MCF 10A (cell line): ENCODE measurements around the gene SEC24C. TPM values are rescaled to one million over a fixed set of nuclear protein-coding genes. Genes with fewer than 3 reads are reported as not detected.
A peak's percentile ranks its signal among the peaks of the same experiment; 100 is the strongest.

ENCODE experiments used
- BruUV-seq: library from RNA; stranded (reverse); fragments of 400-500 nt; replicated peaks from 2 replicates; lab custom pipeline; 2021; lab: Mats Ljungman, UMichigan
- CTCF ChIA-PET: fragments of 300-600 bp; sonication (Branson Sonifier 250); formaldehyde crosslinking; extraction: SDS; loops from one replicate; lab custom pipeline; 2021; ENCODE audit warnings: antibody characterized with exemption, inconsistent platforms; lab: Yijun Ruan, JAX
- POLR2A ChIA-PET: fragments of 300-600, 350-650 bp; sonication (Branson Sonifier 250); formaldehyde crosslinking; extraction: SDS; loops from one replicate; lab custom pipeline; 2020; ENCODE audit warnings: antibody characterized with exemption, inconsistent platforms; lab: Yijun Ruan, JAX
- DNase-seq: peaks from one replicate; pipeline ENCODE4 v3.0.0-alpha.2; 2018; ENCODE audit not compliant: unreplicated experiment
- H3K27ac Mint-ChIP-seq: one replicate; pipeline ENCODE4 v1.8.0; 2022; ENCODE audit warnings: mild to moderate bottlenecking, low read depth, mixed read lengths; ENCODE audit not compliant: unreplicated experiment
- H3K27me3 Mint-ChIP-seq: one replicate; pipeline ENCODE4 v1.8.0; 2022; ENCODE audit warnings: mixed read lengths; ENCODE audit not compliant: insufficient read depth, unreplicated experiment
- H3K36me3 Mint-ChIP-seq: one replicate; pipeline ENCODE4 v1.8.0; 2022; ENCODE audit warnings: mild to moderate bottlenecking, moderate library complexity, mixed read lengths; ENCODE audit not compliant: insufficient read depth, unreplicated experiment
- H3K4me1 Mint-ChIP-seq: one replicate; pipeline ENCODE4 v1.8.0; 2022; ENCODE audit warnings: mixed read lengths; ENCODE audit not compliant: insufficient read depth, unreplicated experiment
- H3K4me3 Mint-ChIP-seq: one replicate; pipeline ENCODE4 v1.8.0; 2022; ENCODE audit warnings: mild to moderate bottlenecking, moderate library complexity, mixed read lengths; ENCODE audit not compliant: unreplicated experiment
- H3K9me3 Mint-ChIP-seq: one replicate; pipeline ENCODE4 v1.8.0; 2022; ENCODE audit warnings: mixed read lengths; ENCODE audit not compliant: unreplicated experiment
- CTCF ChIP-seq: fragments of 200-600 bp; IDR thresholded peaks from one replicate; pipeline ENCODE4 v1.8.0; 2022; ENCODE audit warnings: antibody characterized with exemption, mild to moderate bottlenecking; ENCODE audit not compliant: unreplicated experiment
- intact Hi-C: fragments of 100-400 bp; cut with micrococcal nuclease; formaldehyde crosslinking; loops from 2 replicates; pipeline ENCODE4 v1.14.1; 2022
- total RNA-seq: library from RNA; stranded (reverse); gene quantifications from 2 replicates; pipeline ENCODE4 v1.2.3, GENCODE V29; 2022

The SEC24C gene
- total RNA-seq, 1 experiment from 2014 or later: 78.0 TPM

GRCh38 chr10:73814896-73815718 is 70.9 kb downstream of the SEC24C start:
- Mint-ChIP-seq H3K27me3 (no peaks in the 10 kb centered on the region), H3K27ac (no peak overlapping the region), H3K36me3 (peaks cover 13% of the 10 kb centered on the region), H3K4me3 (no peak overlapping the region), H3K9me3 (no peaks in the 10 kb centered on the region), H3K4me1 (peaks cover 31% of the 10 kb centered on the region)
- peak; percentile 39 for TF ChIP-seq CTCF
- BruUV-seq: no TSS peak
- intact Hi-C loops: no loop called here
- ChIA-PET POLR2A (interaction anchor here (0.6 to 1.7 kb wide), 5 partner anchors 29 to 105 kb away, joined by 3 to 6 read pairs (median 3); partner anchors contain the start of genes CHCHD1, SEC24C and ZSWIM8), CTCF (interaction anchor here (0.6 to 2.0 kb wide), 6 partner anchors 10 to 334 kb away, joined by 3 to 7 read pairs (median 4); no protein-coding TSS in a partner anchor)
- peak; percentile 35 for DNase-seq

- TF ChIP-seq CTCF: no peak
- no peak for DNase-seq
- CTCF ChIA-PET: interaction anchor here (0.6 to 2.0 kb wide), 3 partner anchors 10 to 125 kb away, joined by 4 to 7 read pairs (median 5); no protein-coding TSS in a partner anchor
- Mint-ChIP-seq H3K4me3 (no peak overlapping the region), H3K9me3 (no peaks in the 10 kb centered on the region), H3K27me3 (no peaks in the 10 kb centered on the region), H3K27ac (no peak overlapping the region), H3K4me1 (peaks cover 33% of the 10 kb centered on the region), H3K36me3 (peaks cover 13% of the 10 kb centered on the region)
- BruUV-seq: no TSS peak
- intact Hi-C loops: loop anchor here (1.0 kb wide), 1 partner anchor 14 kb away; no protein-coding TSS in a partner anchor
- POLR2A ChIA-PET: interaction anchor here (0.6 to 1.7 kb wide), 5 partner anchors 30 to 104 kb away, joined by 3 to 6 read pairs (median 3); partner anchors contain the start of genes CHCHD1, SEC24C and ZSWIM8
These were observed 71.5 kb downstream of the SEC24C start for GRCh38 chr10:73815719-73816030.

GRCh38 chr10:73816917-73817729 is 73.0 kb downstream of the SEC24C start:
- no TSS peak for BruUV-seq
- no peak overlapping the region for H3K4me3 Mint-ChIP-seq
- H3K27ac Mint-ChIP-seq: no peak overlapping the region
- no peak for TF ChIP-seq CTCF
- POLR2A ChIA-PET: interaction anchor here (1.7 kb wide), 1 partner anchor 36 kb away, joined by 6 read pairs; the partner anchor contains the start of gene CHCHD1
- DNase-seq: peak; percentile 27
- H3K9me3 Mint-ChIP-seq: no peaks in the 10 kb centered on the region
- H3K27me3 Mint-ChIP-seq: no peaks in the 10 kb centered on the region
- intact Hi-C loops: loop anchor here (1.0 kb wide), 1 partner anchor 12 kb away; no protein-coding TSS in a partner anchor
- H3K4me1 Mint-ChIP-seq: peaks cover 38% of the 10 kb centered on the region
- H3K36me3 Mint-ChIP-seq: peaks cover 14% of the 10 kb centered on the region
- CTCF ChIA-PET: interaction anchor here (0.5 to 2.0 kb wide), 3 partner anchors 8 to 62 kb away, joined by 3 to 12 read pairs (median 7); no protein-coding TSS in a partner anchor
